AG08395 (cell line): Measurements from ENCODE around the gene PAPSS1.

Source experiments
- DNase-seq: peaks from one replicate; pipeline ENCODE4 v3.0.0; 2012; ENCODE audit warnings: mixed read lengths, low spot score

PAPSS1 gene

DNA sequence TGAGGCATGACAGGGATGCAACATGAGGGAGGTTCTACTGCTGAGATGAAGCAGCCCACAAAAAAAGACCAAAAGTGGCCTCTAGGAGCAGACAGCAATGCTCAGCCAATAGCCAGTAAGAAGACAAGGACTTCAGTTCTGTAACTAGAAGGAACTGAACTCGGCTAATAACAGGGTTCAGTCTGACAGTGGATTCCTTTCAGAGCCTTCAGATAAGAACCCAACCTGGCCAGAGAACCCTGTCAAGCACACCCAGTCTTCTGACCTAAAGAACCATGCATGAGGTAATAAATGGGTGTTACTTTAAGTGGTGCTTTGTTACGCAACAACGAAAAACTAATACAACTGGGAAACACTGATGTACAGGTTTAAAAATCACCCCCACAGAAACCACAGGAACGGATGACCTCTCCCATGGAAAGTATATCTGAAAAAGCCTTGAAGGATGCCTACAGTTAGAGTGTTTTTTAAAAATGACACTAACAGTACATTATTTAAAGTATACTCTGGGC is 94.6 kb downstream of the PAPSS1 start:
- no peak for DNase-seq

DNA sequence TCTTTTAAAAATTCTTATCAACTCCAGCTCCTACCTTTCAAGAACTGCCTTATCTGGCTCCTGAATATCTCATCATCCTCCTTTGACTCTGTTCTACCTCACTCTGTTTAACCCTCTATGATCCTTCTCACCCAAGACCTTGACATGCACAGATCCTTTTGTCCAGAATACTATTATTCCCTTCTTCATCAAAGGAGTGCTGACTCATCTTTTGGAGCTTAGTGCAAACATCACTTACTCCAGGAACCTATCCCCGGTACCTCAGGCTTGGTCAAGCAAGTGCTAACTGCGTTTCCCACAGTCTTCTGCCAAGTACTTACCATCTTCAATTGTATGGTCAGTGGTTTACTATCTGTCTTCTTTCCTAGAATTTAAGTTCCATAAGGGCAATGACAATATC is 96.0 kb downstream of the PAPSS1 start:
- DNase-seq: no peak

DNA sequence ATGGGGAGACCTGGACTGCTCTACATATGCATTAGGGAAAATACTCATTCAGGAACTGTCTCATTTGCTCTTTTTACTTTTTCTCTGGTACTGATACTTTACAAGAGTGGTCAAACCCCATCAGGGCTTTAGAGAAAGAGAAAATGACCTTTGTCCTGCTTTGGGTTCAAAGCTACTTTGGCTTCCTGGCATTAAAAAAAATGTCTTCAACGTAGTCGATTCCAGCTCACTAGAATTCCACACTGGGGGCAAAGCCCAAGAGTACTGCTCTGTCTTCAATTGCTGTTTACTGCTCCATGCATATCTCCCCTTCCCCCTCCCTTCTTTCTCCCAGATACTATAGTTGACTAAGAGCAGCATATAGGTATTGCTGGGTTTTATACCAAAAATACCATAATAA is 98.0 kb downstream of the PAPSS1 start:
- no peak for DNase-seq

DNA sequence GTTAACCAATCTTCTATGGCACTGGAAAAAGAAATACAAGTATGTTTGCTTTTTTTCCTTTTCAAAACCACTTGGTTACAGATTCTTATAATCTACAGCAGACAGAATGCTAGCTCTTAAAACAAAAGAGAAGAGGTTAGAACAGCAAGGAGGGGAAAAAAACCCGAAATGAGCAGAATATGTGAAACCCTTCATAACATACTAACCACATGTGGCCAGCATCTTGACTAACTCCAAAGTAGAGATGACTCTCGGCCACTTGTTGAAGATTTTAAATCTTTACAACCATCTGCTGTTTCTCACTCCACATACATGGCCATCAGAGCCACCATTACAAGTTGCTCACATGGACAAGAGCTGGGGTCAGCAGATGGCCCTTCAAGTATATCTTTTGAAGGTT is 100.3 kb downstream of the PAPSS1 start:
- peak; percentile 31 for DNase-seq

DNA sequence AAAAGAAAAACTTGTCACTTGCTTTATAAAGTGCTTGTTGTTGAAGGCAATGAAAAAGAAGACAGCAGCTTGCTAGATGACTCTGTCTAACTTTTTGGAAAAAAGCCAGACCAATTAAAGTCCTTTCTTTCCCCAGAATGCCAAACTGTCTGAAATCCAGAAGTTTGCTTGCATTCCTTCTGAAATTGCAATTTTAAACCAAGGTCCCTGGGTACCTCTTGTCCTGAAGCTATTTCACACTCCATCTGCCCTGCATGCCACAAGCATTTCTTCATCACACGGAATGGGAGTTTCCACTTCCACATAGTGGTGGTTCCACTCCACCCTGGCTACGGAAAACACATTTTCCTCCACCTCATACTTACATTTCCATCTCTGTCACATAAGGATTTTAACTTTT is 101.0 kb downstream of the PAPSS1 start:
- DNase-seq: peak; percentile 87

DNA sequence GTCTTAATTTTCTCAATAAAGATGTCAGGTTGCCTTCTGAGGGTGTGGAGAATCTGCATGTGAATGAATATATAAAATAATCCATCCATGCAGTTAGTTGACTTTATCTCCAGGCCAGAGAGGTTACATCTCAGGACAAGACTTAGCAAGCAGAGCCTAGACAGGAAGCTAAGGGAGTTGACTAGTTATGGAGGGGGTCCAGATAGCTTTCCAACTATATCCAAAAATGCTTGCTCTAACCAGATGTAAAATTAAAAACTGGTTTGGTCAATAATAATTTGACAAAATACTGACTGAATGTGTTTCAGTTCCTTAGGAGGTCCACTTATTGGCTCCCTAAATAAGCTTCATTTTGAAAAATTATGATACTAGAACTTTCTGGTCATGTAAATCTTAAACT is 101.4 kb downstream of the PAPSS1 start:
- peak; percentile 13 for DNase-seq

DNA sequence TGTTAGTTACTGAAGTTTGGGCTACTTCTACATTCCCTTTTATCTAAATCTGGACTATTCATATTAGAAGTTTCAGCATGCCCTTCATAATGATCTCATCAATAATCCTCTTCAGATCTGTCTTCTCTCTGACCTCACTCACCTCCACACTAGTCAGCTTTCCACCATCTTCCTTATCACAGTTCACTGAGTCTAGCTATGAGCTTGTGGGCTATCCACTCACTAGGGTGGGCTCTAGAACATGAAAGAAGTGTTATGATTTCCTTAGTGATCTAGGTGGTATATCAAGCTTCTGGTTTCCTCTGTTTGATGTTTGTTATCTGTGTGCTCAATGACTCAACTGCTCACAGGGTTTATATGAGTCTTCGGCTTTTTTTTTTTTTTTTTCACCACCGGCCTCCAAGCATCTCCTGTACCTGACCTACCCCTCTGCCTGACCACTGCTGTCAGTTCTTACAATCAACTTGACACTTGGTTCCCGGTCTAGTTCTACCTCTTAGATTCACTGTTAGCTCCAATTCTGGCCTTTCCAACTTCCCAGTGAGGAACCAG is 103.1 kb downstream of the PAPSS1 start:
- DNase-seq: no peak

DNA sequence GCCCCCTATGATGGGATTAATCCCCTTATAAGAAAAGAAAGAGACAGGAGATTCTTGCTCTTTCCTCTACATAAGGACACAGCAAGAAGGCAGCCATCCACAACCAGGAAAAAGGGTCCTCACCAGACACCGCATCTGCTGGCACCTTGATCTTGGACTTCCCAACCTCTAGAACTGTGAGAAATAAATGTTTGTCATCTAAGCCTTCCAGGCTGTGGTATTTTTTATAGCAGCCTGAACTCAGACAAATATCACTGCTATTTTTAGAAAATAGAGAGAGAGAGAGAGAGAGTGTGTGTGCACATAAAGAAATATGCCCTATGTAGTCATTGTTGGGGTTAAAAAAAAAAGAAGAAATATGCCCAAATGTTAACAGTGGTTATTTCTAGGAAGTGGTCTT is 104.2 kb downstream of the PAPSS1 start:
- DNase-seq: no peak

DNA sequence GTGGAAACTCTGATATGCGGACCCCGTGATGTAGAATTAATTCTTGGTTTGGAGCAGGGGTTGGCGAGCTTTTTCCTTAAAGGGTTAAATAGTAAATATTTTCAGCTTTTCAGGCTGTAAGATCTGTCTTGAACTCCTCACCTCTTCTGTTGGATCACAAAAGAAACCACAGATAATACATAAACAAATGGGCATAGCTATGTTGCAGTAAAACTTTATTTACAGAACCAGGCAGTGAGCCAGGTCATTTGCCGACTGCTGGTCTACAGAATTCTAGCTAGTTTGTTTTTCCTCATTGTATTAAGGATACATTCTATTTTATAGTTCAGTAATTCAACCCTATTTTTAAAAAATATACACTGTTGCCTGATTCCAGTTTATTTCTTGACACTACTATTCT is 116.6 kb downstream of the PAPSS1 start:
- DNase-seq: no peak

DNA sequence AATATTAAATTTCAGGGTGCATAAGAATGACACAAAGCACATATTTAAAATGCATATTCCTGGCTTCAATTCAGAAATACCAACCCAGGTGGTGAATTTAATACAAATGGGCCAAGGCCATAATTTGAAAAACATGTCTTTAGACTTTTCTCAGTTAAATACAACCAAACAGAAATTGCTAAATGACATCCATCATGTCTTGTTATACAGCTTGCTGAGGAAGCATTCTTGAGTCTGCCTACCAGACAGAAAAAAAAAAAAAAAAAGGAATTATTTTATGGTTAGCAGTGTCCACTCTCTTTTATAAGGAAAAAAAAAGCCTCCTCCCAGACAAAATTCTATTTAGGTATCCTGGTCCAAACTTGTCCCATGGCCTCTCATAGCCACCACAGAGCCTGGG is 119.1 kb downstream of the PAPSS1 start:
- no peak for DNase-seq

DNA sequence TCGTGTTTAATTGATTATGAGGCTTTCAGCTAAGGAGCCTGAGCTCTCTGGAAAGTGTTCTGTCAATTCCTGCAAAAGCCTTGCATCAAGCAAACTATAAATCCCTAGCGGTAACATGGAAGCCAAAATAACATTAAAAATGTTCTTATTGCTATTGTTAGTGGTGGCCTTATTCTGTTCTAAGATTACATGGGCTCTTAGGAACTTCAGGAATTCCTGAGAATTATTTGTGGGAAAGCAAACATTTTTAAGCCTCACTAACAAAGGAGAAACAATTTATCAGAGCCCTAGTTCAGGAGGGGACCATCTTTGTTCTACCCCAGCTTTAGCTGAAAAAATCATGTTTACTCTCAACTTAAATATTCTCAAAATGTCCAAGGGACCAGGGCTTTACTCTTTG is 119.6 kb downstream of the PAPSS1 start:
- peak; percentile 59 for DNase-seq

DNA sequence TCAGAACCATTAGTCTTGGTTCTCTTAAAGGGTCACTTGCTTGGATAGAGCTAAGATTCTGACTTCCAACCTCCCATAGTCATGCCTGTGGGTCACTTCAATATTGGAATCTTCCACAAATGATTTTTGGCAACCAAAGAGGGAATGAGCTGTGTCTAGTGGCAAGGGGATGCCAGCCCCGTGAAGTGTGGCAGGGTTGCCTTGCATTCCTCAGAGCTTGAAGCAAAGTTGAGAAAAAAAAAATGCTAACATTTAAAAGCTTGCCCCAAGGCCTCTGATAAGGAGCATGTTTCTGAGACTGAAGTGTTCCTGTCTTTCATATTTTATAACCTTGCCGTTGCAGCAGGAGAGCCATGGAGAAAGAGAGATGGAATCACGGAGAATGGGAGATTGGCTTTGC is 120.2 kb downstream of the PAPSS1 start:
- DNase-seq: peak; percentile 15

DNA sequence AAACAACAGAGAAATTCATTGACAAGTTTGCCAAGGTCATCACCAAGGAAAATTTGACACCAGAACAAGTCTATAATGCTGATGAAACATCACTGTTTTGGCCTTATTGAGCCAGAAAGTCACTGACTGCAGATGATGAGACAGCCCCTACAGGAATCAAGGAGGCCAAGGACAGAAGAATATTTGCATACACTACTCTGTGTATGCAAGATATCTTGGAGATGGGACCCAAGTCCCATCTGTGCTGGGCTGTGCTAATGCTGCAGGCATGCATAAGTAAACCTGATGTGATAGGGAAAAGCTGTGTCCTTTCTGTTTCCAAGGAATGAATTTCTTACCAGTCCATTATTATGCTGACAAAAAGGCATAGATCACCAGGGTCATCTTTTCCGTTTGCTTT is 126.8 kb downstream of the PAPSS1 start:
- DNase-seq: no peak

DNA sequence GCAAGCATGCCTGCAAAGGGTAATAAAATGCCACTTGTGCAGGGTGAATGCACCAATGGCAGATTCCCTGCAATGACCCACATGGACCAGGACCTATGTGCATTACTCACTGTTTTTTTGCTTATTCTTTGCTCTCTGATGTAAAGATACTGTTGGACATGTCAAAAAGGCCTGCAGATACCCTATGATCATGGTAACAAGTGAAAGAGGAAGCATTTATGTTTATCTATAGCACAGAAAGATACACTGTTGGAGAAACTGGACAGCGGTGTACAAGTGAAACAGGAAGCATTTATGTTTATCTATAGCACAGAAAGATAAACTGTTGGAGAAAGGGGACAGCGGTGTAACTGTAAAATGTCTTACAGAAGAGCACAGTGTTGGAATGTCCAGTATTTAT is 127.5 kb downstream of the PAPSS1 start:
- no peak for DNase-seq

DNA sequence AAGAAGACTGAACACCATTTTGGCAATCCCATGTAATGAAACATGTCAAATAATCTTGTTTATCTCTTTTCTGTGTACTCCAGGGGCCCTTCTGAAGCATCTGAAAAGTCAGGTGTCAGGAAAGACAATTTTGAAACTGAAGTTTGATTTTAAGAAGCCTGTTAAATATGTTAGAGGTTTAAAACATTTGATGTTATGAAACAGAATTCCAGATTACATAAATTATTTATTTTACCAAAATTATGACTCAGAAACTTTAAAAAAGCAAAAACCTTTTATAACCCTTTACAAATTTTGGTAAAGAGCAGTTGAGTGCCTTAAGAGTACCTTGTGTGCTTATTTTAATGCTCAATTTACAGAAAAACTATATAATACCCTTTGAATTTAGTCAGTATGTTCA is 130.8 kb downstream of the PAPSS1 start:
- DNase-seq: no peak

DNA sequence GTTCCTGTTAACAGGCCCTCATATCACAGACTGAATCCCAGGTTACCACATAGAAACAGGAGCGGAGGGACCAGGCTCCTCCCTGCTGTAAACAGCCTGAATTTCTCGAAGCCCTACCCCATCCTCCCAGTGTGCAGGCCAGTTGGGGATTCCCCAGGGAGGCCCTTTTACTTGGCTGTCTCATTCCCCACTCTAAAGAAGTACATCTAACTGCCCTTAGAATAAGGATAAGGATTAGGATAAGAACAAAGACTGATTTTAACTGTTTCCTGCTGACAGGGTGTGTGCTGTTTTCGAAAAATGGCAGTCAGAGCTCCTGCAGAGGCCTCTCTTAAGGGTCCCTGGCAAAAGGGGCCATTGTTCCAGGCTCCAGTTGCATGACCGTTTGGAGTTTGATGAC is 133.7 kb downstream of the PAPSS1 start:
- no peak for DNase-seq

DNA sequence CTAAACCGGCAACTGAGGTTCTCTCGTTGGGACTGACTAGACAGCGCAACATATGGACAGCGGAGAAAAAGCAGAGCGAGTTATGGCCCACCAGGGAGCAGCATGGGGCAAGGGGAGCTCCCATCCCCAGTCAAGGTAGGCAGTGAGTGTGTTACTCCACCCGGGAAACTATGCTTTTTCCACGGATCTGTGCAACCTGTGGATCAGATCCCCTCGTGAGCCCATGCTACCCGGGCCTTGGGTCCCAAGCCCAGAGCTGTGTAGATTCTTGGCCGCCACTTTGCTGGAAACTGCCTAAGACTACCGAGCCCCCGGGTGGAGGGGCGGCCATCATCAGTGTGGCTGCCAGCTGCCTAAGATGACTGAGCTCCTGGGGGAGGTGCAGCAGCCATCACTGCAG is 140.9 kb downstream of the PAPSS1 start:
- no peak for DNase-seq

DNA sequence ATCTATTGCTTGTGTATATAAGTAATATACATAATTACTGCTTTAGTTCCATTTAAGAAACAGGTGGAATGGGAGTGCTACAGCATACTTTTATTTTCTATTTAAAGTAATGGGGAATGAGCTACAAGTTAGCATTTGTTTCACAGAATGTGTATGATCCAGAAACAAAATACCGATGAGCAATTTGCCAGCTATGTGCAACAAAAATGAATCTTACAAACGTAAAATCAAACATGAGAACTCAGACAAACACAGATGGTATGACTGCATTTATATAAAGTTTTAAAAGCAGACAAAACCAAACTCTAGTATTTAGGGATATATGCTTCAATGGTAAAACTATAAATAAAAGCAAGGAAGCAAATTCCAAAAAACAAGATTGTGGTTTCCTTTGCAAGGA is 141.7 kb downstream of the PAPSS1 start:
- DNase-seq: no peak

DNA sequence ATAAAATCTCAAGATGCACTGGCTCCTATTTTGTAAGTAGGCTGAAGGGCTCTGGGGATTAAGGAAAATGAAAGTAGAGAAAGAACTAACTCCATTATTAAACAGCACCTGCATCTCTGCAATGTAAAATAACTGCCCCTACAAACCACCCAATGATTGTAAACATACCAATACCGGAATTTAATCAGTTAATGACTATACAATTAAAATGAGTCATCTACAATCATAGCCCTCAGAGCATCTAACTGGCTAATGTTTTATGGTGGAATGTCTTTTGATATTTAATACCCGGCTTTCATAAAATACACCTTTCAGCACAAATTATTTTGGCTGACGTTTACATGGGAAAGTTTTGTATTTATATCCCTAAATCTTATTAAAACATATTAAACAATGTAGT is 142.3 kb downstream of the PAPSS1 start:
- no peak for DNase-seq

DNA sequence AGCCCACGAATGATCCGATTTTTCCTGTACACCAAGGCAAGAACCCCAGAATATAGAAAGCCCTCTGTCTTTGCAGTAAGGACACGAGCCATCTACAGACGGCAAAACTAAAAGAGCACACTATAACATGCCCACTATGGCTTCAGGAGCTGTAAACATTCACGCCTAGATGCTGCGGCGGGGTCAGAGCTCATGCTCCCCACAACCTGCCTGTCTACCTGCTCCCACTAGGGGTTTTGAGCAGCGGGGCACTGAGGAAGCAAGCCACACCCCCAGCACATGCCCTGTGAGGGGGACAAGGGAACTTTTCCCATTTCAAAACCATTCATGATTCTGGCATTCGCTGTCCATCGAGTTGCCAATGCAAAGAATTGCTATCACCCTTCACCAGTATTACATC is 144.8 kb downstream of the PAPSS1 start:
- DNase-seq: no peak

DNA sequence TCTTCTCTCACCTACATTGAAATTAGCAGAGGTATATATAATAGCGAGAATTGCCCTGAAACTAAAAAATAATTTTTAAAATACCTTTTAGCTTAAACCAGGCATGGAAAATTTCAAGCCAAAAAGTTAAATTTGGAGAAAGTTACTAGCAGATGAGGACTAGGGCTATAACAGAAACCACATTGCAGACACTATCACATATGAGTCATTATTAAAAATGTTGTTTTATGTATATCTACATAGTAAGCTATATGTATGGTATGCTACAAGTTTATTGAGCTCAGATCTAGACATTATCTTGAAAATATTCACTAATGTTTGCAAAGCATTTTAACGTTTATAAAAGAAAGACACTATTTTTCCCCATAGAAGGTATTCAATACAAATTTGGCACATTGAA is 147.8 kb downstream of the PAPSS1 start:
- no peak for DNase-seq

DNA sequence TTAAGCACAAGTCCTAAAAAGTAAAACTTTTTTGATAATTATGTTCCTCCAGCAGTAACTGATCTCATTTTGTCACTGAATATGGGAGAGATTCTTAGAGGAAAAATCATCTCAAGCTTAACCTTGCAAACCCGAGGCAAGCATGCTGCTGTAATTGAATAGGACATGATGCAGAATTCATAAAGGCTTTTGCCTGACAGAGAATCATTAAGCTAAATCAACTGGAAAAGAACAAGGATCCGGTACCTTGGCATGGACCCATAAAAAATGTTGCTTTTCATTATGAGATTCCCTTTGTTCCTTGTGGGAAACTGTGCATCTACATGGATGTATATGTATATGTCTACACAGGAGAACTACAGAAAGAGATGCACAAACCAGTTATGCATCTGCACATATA is 149.1 kb downstream of the PAPSS1 start:
- no peak for DNase-seq

DNA sequence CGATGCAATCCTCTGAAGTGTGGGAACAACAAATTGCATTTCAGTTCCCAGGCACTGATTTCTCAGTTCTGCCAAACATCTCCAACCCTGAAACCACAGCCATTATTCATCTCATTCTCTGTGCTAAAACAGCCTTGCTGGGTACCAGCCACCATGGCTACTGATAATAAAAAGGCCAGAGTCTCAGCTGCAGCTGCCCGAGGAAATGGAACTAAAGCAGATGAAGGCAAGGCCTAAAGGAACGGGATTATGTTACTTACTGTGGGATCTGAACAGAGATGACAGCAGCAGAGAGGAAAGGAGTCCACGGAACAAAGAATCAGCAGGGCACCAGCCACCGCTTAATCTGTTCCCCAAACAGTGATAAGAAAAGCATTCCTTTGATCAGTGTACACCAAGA is 155.7 kb downstream of the PAPSS1 start:
- DNase-seq: peak; percentile 30
